ENCODE results near the gene LUC7L.

LUC7L gene

GRCh38 chr16:192686-193085 lies 36.6 kb downstream of the LUC7L start:
- TF ChIP-seq CTCF (IDR thresholded peaks at IDR 0.05; ENCODE audit: low read length) = no peak
- no peak for TF ChIP-seq EZH2 (IDR thresholded peaks at IDR 0.05; ENCODE audit: borderline replicate concordance, low read length)
- Histone ChIP-seq H3K9me3 (ENCODE audit: low read length) (no peaks in the 10 kb centered on the region), H3K27ac (ENCODE audit: low read depth, low read length, poor library complexity, severe bottlenecking) (no peak overlapping the region), H3K9me2 (ENCODE audit: low read depth, low read length) (no peaks in the 10 kb centered on the region), H4K20me1 (ENCODE audit: insufficient read depth, low read length) (no peaks in the 10 kb centered on the region), H3F3A (ENCODE audit: insufficient read depth, low read length) (no peaks in the 10 kb centered on the region), H3K4me2 (ENCODE audit: low read length) (no peak overlapping the region), H3K27me3 (ENCODE audit: insufficient read depth, low read length) (no peaks in the 10 kb centered on the region), H2AFZ (ENCODE audit: low read length) (no peak overlapping the region), H3K36me3 (ENCODE audit: insufficient read depth, low read length) (peaks cover 90% of the 10 kb centered on the region), H3K4me3 (ENCODE audit: low read depth, low read length, poor library complexity, severe bottlenecking) (no peak overlapping the region), H3K79me2 (ENCODE audit: insufficient read depth, low read length) (no peaks in the 10 kb centered on the region), H3K4me1 (ENCODE audit: insufficient read depth, low read length, severe bottlenecking) (no peaks in the 10 kb centered on the region), H3K9ac (ENCODE audit: low read length) (no peak overlapping the region)

DNA sequence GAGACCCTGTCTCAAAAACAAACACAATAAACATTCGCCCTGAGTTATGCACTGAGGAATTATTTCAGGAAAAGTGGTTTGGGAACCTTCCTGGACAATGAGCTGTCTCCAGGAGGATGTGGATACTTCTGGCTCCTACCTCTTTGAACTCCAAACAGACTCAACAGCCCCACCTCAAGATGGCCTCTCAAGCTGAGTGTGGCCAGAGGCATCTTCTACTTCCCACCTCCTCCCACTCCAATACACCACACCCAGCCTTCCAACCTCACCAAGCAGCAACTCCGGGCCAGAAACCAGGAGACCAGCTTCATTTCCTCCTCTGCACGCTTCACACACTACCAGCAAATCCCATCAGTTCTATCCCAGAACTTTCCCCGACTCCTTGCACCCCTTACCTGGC lies 37.4 kb downstream of the LUC7L start:
- Histone ChIP-seq H3K79me2 (ENCODE audit: insufficient read depth, low read length) (no peaks in the 10 kb centered on the region), H3K9me2 (ENCODE audit: low read depth, low read length) (no peaks in the 10 kb centered on the region), H3K4me2 (ENCODE audit: low read length) (no peak overlapping the region), H3K9ac (ENCODE audit: low read length) (no peak overlapping the region), H3K9me3 (ENCODE audit: low read length) (no peaks in the 10 kb centered on the region), H3K36me3 (ENCODE audit: insufficient read depth, low read length) (peaks cover 91% of the 10 kb centered on the region), H3K4me3 (ENCODE audit: low read depth, low read length, poor library complexity, severe bottlenecking) (no peak overlapping the region), H4K20me1 (ENCODE audit: insufficient read depth, low read length) (no peaks in the 10 kb centered on the region), H3K4me1 (ENCODE audit: insufficient read depth, low read length, severe bottlenecking) (no peaks in the 10 kb centered on the region), H3F3A (ENCODE audit: insufficient read depth, low read length) (no peaks in the 10 kb centered on the region), H2AFZ (ENCODE audit: low read length) (no peak overlapping the region), H3K27me3 (ENCODE audit: insufficient read depth, low read length) (no peaks in the 10 kb centered on the region), H3K27ac (ENCODE audit: low read depth, low read length, poor library complexity, severe bottlenecking) (no peak overlapping the region)
- TF ChIP-seq EZH2 (IDR thresholded peaks at IDR 0.05; ENCODE audit: borderline replicate concordance, low read length) (no peak), CTCF (IDR thresholded peaks at IDR 0.05; ENCODE audit: low read length) (no peak)

DNA sequence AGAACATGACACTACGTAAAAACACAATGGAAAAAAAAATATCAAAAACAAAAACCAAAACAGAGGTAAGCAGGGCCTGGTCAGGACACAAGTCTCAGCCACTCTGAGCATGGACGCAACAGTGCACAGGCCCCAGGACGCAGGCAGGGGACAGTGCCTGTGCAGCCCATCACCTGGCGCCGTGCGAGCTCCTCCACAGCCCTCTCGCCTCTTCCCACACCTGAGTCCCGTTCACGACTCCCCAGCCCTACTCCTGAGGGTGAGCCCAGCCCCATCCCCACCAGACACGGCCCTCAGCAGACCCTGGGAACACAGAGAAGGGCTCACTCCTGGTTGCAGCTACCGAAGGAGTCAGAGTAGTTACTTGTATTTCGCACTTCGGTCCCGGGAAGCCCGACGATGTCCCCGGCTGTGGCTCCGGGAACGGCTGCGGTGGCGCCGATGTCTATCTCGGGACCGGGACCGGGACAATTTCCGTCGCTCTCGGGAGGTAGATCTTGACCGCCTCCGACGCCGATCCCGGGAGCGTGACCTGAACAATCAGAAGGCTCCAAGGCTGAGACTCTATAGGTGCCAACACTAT lies 39.6 kb downstream of the LUC7L start:
- H3K4me1 ChIP-seq (ENCODE audit: insufficient read depth, low read length, severe bottlenecking) = no peaks in the 10 kb centered on the region
- no peaks in the 10 kb centered on the region for H3K9me3 ChIP-seq (ENCODE audit: low read length)
- H3K9ac ChIP-seq (ENCODE audit: low read length) = no peak overlapping the region
- H3K36me3 ChIP-seq (ENCODE audit: insufficient read depth, low read length) = peaks cover 78% of the 10 kb centered on the region
- no peaks in the 10 kb centered on the region for H3K9me2 ChIP-seq (ENCODE audit: low read depth, low read length)
- no peak overlapping the region for H3K4me2 ChIP-seq (ENCODE audit: low read length)
- H3F3A ChIP-seq (ENCODE audit: insufficient read depth, low read length) = no peaks in the 10 kb centered on the region
- no peaks in the 10 kb centered on the region for H4K20me1 ChIP-seq (ENCODE audit: insufficient read depth, low read length)
- H3K4me3 ChIP-seq (ENCODE audit: low read depth, low read length, poor library complexity, severe bottlenecking) = no peak overlapping the region
- no peaks in the 10 kb centered on the region for H3K79me2 ChIP-seq (ENCODE audit: insufficient read depth, low read length)
- no peak for TF ChIP-seq CTCF (IDR thresholded peaks at IDR 0.05; ENCODE audit: low read length)
- no peak for TF ChIP-seq EZH2 (IDR thresholded peaks at IDR 0.05; ENCODE audit: borderline replicate concordance, low read length)
- no peak overlapping the region for H3K27ac ChIP-seq (ENCODE audit: low read depth, low read length, poor library complexity, severe bottlenecking)
- H2AFZ ChIP-seq (ENCODE audit: low read length) = no peak overlapping the region
- H3K27me3 ChIP-seq (ENCODE audit: insufficient read depth, low read length) = no peaks in the 10 kb centered on the region

Data from OCI-LY1 (cell line).